ENCODE data around the gene RHBDF2.

The RHBDF2 gene

GRCh38 chr17:76484228-76484725 lies 16.9 kb downstream of the RHBDF2 start:
- DNase-seq (ENCODE audit: low read depth in 2 of 2, low spot score in 1 of 2): no peak

GRCh38 chr17:76481071-76481655 lies 20.1 kb downstream of the RHBDF2 start:
- DNase-seq (ENCODE audit: low read depth in 2 of 2, low spot score in 1 of 2): no peak

- no peak for DNase-seq (ENCODE audit: low read depth in 2 of 2, low spot score in 1 of 2)
Measured at GRCh38 chr17:76480632-76481031, 20.6 kb downstream of the RHBDF2 start.

- no peak for DNase-seq (ENCODE audit: low read depth in 2 of 2, low spot score in 1 of 2)
Measured at GRCh38 chr17:76479515-76480060, 21.6 kb downstream of the RHBDF2 start.

GRCh38 chr17:76478730-76479514 lies 22.3 kb downstream of the RHBDF2 start:
- DNase-seq (ENCODE audit: low read depth in 2 of 2, low spot score in 1 of 2): no peak

GRCh38 chr17:76478097-76478496 lies 23.1 kb downstream of the RHBDF2 start:
- DNase-seq (ENCODE audit: low read depth in 2 of 2, low spot score in 1 of 2): no peak

GRCh38 chr17:76477576-76477975 lies 23.6 kb downstream of the RHBDF2 start:
- no peak for DNase-seq (ENCODE audit: low read depth in 2 of 2, low spot score in 1 of 2)

GRCh38 chr17:76476736-76477135 lies 24.5 kb downstream of the RHBDF2 start:
- no peak for DNase-seq (ENCODE audit: low read depth in 2 of 2, low spot score in 1 of 2)

- DNase-seq (ENCODE audit: low read depth in 2 of 2, low spot score in 1 of 2): no peak
Measured at GRCh38 chr17:76475302-76475701, 25.9 kb downstream of the RHBDF2 start.

- no peak for DNase-seq (ENCODE audit: low read depth in 2 of 2, low spot score in 1 of 2)
Measured at GRCh38 chr17:76474894-76475293, 26.3 kb downstream of the RHBDF2 start.

GRCh38 chr17:76474238-76474637 lies 27.0 kb downstream of the RHBDF2 start:
- DNase-seq (ENCODE audit: low read depth in 2 of 2, low spot score in 1 of 2): no peak

GRCh38 chr17:76473541-76473985 lies 27.7 kb downstream of the RHBDF2 start:
- DNase-seq (ENCODE audit: low read depth in 2 of 2, low spot score in 1 of 2): no peak

- DNase-seq (ENCODE audit: low read depth in 2 of 2, low spot score in 1 of 2): no peak
Measured at GRCh38 chr17:76472726-76473125, 28.5 kb downstream of the RHBDF2 start.

- DNase-seq (ENCODE audit: low read depth in 2 of 2, low spot score in 1 of 2): no peak
Measured at GRCh38 chr17:76472258-76472645, 29.0 kb downstream of the RHBDF2 start.

- DNase-seq (ENCODE audit: low read depth in 2 of 2, low spot score in 1 of 2): no peak
Measured at GRCh38 chr17:76471498-76472257, 29.5 kb downstream of the RHBDF2 start.

GRCh38 chr17:76469991-76470739 lies 31.1 kb downstream of the RHBDF2 start:
- no peak for DNase-seq (ENCODE audit: low read depth in 2 of 2, low spot score in 1 of 2)

GRCh38 chr17:76469076-76469990 lies 31.9 kb downstream of the RHBDF2 start:
- DNase-seq (ENCODE audit: low read depth in 2 of 2, low spot score in 1 of 2): no peak

GRCh38 chr17:76468634-76469010 lies 32.6 kb downstream of the RHBDF2 start:
- no peak for DNase-seq (ENCODE audit: low read depth in 2 of 2, low spot score in 1 of 2)

GRCh38 chr17:76467809-76468633 lies 33.2 kb downstream of the RHBDF2 start:
- DNase-seq (ENCODE audit: low read depth in 2 of 2, low spot score in 1 of 2): no peak
